ENCODE measurements around the gene KRTAP29-1.

- TF ChIP-seq, protein P1, sequence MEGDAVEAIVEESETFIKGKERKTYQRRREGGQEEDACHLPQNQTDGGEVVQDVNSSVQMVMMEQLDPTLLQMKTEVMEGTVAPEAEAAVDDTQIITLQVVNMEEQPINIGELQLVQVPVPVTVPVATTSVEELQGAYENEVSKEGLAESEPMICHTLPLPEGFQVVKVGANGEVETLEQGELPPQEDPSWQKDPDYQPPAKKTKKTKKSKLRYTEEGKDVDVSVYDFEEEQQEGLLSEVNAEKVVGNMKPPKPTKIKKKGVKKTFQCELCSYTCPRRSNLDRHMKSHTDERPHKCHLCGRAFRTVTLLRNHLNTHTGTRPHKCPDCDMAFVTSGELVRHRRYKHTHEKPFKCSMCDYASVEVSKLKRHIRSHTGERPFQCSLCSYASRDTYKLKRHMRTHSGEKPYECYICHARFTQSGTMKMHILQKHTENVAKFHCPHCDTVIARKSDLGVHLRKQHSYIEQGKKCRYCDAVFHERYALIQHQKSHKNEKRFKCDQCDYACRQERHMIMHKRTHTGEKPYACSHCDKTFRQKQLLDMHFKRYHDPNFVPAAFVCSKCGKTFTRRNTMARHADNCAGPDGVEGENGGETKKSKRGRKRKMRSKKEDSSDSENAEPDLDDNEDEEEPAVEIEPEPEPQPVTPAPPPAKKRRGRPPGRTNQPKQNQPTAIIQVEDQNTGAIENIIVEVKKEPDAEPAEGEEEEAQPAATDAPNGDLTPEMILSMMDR (IDR thresholded peaks at IDR 0.05): no peak
- no peak for TF ChIP-seq POLR2A (IDR thresholded peaks at IDR 0.05)
These were observed 29.0 kb upstream of the KRTAP29-1 start for GRCh38 chr17:41331606-41332005.

Measured in adrenal gland (tissue), 5 donors.